Inflammatory macrophage (primary cell): ENCODE results near the gene GPATCH11.

Experiments used
- DNase-seq, 2 donors: peaks; one replicate each; pipeline ENCODE4 v3.0.0-alpha.2; 2020 to 2022

The GPATCH11 gene

GRCh38 chr2:37109523-37109922, 25.2 kb downstream of the GPATCH11 start:
- no peak for DNase-seq

GRCh38 chr2:37110306-37111212, 26.2 kb downstream of the GPATCH11 start:
- DNase-seq = no peak

- no peak for DNase-seq
Measured at GRCh38 chr2:37111958-37112357, 27.6 kb downstream of the GPATCH11 start.

GRCh38 chr2:37117566-37117965, 33.2 kb downstream of the GPATCH11 start:
- DNase-seq = no peak

- DNase-seq = no peak
Measured at GRCh38 chr2:37119157-37119556, 34.8 kb downstream of the GPATCH11 start.

- DNase-seq = no peak
Measured at GRCh38 chr2:37125416-37125815, 41.1 kb downstream of the GPATCH11 start.

- DNase-seq = no peak
Measured at GRCh38 chr2:37132914-37133313, 48.6 kb downstream of the GPATCH11 start.

DNA sequence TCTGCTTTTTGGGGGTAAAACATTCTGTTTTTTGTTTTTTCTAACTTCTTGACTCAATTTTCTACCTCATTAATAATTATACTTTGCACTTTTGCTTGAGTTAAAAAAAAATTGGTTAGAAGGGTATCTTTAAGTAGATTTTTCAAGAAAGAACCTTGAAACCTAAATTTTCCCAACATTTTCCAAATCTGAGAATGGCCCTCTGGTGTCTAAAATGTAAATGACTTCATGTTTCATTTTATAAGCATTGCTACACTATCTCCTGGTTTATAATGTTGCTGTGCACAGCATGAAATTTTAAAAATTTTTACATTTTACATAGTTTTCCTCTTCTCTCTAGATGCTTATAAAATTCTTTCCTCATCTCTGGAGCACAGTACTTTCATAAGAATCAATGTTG, 58.2 kb downstream of the GPATCH11 start:
- no peak for DNase-seq

DNA sequence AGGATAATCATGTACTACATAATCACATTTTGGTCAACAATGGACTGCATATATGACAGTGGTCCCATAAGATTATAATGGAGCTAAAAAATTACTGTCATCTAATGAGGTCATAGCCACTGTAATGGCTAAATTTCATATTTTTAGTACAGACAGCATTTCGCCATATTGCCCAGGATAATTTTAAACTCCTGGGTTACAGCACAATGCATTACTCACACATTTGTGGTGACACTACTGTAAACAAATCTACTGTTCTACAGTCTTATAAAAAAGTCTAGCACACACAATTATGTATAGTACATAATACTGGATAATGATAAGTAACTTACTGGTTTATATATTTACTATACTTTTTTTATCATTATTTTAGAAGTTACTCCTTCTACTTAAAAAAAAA, 59.7 kb downstream of the GPATCH11 start:
- peak in 1 of 2 donors; percentile 13 for DNase-seq

DNA sequence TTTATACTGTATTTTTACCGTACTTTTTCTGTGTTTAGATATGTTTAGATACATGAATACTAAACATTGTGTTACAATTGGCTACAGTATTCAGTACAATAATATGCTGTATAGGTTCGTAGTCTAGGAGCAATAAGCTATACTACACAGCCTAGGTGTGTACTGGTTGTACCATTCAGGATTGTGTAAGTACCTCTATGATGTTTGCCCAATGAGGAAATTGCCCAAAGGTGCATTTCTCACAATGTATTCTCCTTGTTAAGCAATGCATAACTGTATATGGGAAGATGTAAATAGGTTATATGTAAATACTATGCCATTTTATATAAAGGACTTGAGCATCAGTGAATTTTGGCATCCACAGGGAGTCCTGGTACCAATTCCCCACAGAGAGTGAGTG, 61.7 kb downstream of the GPATCH11 start:
- no peak for DNase-seq

- no peak for DNase-seq
Measured at GRCh38 chr2:37148325-37148724, 64.0 kb downstream of the GPATCH11 start.
